SK-N-MC (cell line): ENCODE data around the gene TMEM273.

Experiments used
- DNase-seq: peaks from one replicate; pipeline ENCODE4 v3.0.0-alpha.2; 2011; ENCODE audit warnings: low read depth, low spot score
- H3K27ac ChIP-seq: fragments of 200-600 bp; sonication (generic); 2 replicates; pipeline ENCODE4 v1.5.1; 2016; ENCODE audit warnings: mixed run types
- H3K36me3 ChIP-seq: fragments of 200-600 bp; sonication (generic); 2 replicates; pipeline ENCODE4 v1.6.1; 2017; ENCODE audit warnings: antibody characterized with exemption, low read length, mixed read lengths; ENCODE audit not compliant: insufficient read depth
- H3K4me3 ChIP-seq: fragments of 200-600 bp; sonication (generic); 2 replicates; pipeline ENCODE4 v1.5.1; 2016
- H3K9ac ChIP-seq: fragments of 200-600 bp; sonication (generic); 2 replicates; pipeline ENCODE4 v1.8.0; 2017; ENCODE audit warnings: mixed run types, mixed read lengths; ENCODE audit not compliant: insufficient read length
- H3K9me3 ChIP-seq: fragments of 200-600 bp; sonication (generic); 2 replicates; pipeline ENCODE4 v1.6.1; 2017; ENCODE audit warnings: low read depth, mild to moderate bottlenecking, antibody characterized with exemption, low read length, moderate library complexity, mixed read lengths
- EZH2 ChIP-seq: fragments of 200-600 bp; sonication (generic); IDR thresholded peaks from one replicate; pipeline ENCODE4 v1.6.1; 2017; ENCODE audit warnings: antibody characterized with exemption
- FOXP2 ChIP-seq: optimal IDR thresholded peaks from 2 replicates; pipeline ENCODE3; 2011; ENCODE audit warnings: mild to moderate bottlenecking, moderate library complexity; ENCODE audit not compliant: insufficient read depth; ENCODE audit errors: extremely low read length, control extremely low read depth
- POLR2AphosphoS5 ChIP-seq: IDR thresholded peaks from 2 replicates; pipeline ENCODE4 v1.6.1; 2012; ENCODE audit warnings: mild to moderate bottlenecking, low read depth, low read length, borderline replicate concordance

Gene TMEM273

GRCh38 chr10:49187950-49188761 lies at the start of gene TMEM273:
Gene TMEM273, minus strand, starts transcription at chr10:49188391. Its CDS starts 55 bp downstream, at chr10:49188336.
- Histone ChIP-seq H3K9me3 (no peaks in the 10 kb centered on the region), H3K4me3 (no peak within 1 kb of the TSS), H3K9ac (no peak within 1 kb of the TSS), H3K27ac (no peak within 1 kb of the TSS), H3K36me3 (no peaks in the 10 kb centered on the region)
- DNase-seq, result no peak
- TF ChIP-seq POLR2AphosphoS5 (no peak), EZH2 (no peak), FOXP2 (no peak)

- Histone ChIP-seq H3K9me3 (no peaks in the 10 kb centered on the region), H3K36me3 (no peaks in the 10 kb centered on the region), H3K27ac (no peak overlapping the region), H3K9ac (no peak overlapping the region), H3K4me3 (no peak overlapping the region)
- TF ChIP-seq EZH2 (no peak), POLR2AphosphoS5 (no peak), FOXP2 (no peak)
- DNase-seq, result no peak
Measured at GRCh38 chr10:49237985-49238384, 49.8 kb upstream of the TMEM273 start.

- Histone ChIP-seq H3K36me3 (no peaks in the 10 kb centered on the region), H3K4me3 (no peak overlapping the region), H3K9me3 (no peaks in the 10 kb centered on the region), H3K9ac (no peak overlapping the region), H3K27ac (no peak overlapping the region)
- DNase-seq, result no peak
- TF ChIP-seq EZH2 (no peak), FOXP2 (no peak), POLR2AphosphoS5 (no peak)
Measured at GRCh38 chr10:49235392-49235791, 47.2 kb upstream of the TMEM273 start.

- Histone ChIP-seq H3K36me3 (no peaks in the 10 kb centered on the region), H3K27ac (no peak overlapping the region), H3K4me3 (no peak overlapping the region), H3K9me3 (no peaks in the 10 kb centered on the region), H3K9ac (no peak overlapping the region)
- no peak for DNase-seq
- TF ChIP-seq POLR2AphosphoS5 (no peak), EZH2 (no peak), FOXP2 (no peak)
Measured at GRCh38 chr10:49231086-49231820, 43.1 kb upstream of the TMEM273 start.

- H3K9ac ChIP-seq, result no peak overlapping the region
- H3K36me3 ChIP-seq, result no peaks in the 10 kb centered on the region
- DNase-seq, result no peak
- no peak overlapping the region for H3K4me3 ChIP-seq
- TF ChIP-seq EZH2 (no peak), FOXP2 (no peak), POLR2AphosphoS5 (no peak)
- no peaks in the 10 kb centered on the region for H3K9me3 ChIP-seq
- H3K27ac ChIP-seq, result no peak overlapping the region
Measured at GRCh38 chr10:49230004-49230403, 41.8 kb upstream of the TMEM273 start.

GRCh38 chr10:49228677-49229076 lies 40.5 kb upstream of the TMEM273 start:
- Histone ChIP-seq H3K9ac (no peak overlapping the region), H3K36me3 (no peaks in the 10 kb centered on the region), H3K27ac (no peak overlapping the region), H3K4me3 (no peak overlapping the region), H3K9me3 (no peaks in the 10 kb centered on the region)
- DNase-seq, result no peak
- no peak for TF ChIP-seq EZH2
- no peak for TF ChIP-seq POLR2AphosphoS5
- no peak for TF ChIP-seq FOXP2

GRCh38 chr10:49227406-49227805 lies 39.2 kb upstream of the TMEM273 start:
- Histone ChIP-seq H3K36me3 (no peaks in the 10 kb centered on the region), H3K9ac (no peak overlapping the region), H3K4me3 (no peak overlapping the region), H3K9me3 (no peaks in the 10 kb centered on the region), H3K27ac (no peak overlapping the region)
- DNase-seq, result no peak
- TF ChIP-seq POLR2AphosphoS5 (no peak), EZH2 (no peak), FOXP2 (no peak)

GRCh38 chr10:49226594-49226993 lies 38.4 kb upstream of the TMEM273 start:
- Histone ChIP-seq H3K9me3 (no peaks in the 10 kb centered on the region), H3K4me3 (no peak overlapping the region), H3K36me3 (no peaks in the 10 kb centered on the region), H3K9ac (no peak overlapping the region), H3K27ac (no peak overlapping the region)
- DNase-seq, result no peak
- TF ChIP-seq EZH2 (no peak), FOXP2 (no peak), POLR2AphosphoS5 (no peak)
